ENCODE results near the gene ATP13A1.

- TF ChIP-seq POLR2AphosphoS5 (IDR thresholded peaks at IDR 0.05; ENCODE audit: insufficient read depth, low read depth, low read length), result no peak
- no peak for TF ChIP-seq CTCF (IDR thresholded peaks at IDR 0.05; ENCODE audit: extremely low read depth in 1 of 2, insufficient read depth in 1 of 2, low read depth in 1 of 2, low read length in 2 of 2)
- TF ChIP-seq POLR2A (IDR thresholded peaks at IDR 0.05; ENCODE audit: low read depth, low read length), result no peak
- TF ChIP-seq EZH2 (IDR thresholded peaks at IDR 0.05; ENCODE audit: borderline replicate concordance, low read depth, low read length, severe bottlenecking), result no peak
- no peak for TF ChIP-seq MAX (IDR thresholded peaks at IDR 0.05; ENCODE audit: insufficient read depth, insufficient read length)
- TF ChIP-seq MYC (IDR thresholded peaks at IDR 0.05; ENCODE audit: low read depth, low read length), result no peak
These were observed 50.0 kb downstream of the ATP13A1 start for GRCh38 chr19:19613506-19613905.
